Measurements from ENCODE around the gene SINHCAF.
"Not testable (repeated sequence)": the region's sequence is repeated elsewhere in the genome, so short reads cannot be mapped to it uniquely, and the experiment has no call there.

The SINHCAF gene

GRCh38 chr12:31259136-31259886, 66.6 kb downstream of the SINHCAF start:
- no peak for DNase-seq

- no peak for DNase-seq
Observed at GRCh38 chr12:31257784-31258183, 68.2 kb downstream of the SINHCAF start.

- not testable (repeated sequence) for DNase-seq
Observed at GRCh38 chr12:31251707-31252611, 74.0 kb downstream of the SINHCAF start.

- no peak for DNase-seq
Observed at GRCh38 chr12:31250179-31250578, 75.8 kb downstream of the SINHCAF start.

GRCh38 chr12:31249356-31249755, 76.6 kb downstream of the SINHCAF start:
- DNase-seq, result no peak

GRCh38 chr12:31248815-31249214, 77.1 kb downstream of the SINHCAF start:
- DNase-seq, result no peak

GRCh38 chr12:31248337-31248736, 77.6 kb downstream of the SINHCAF start:
- no peak for DNase-seq

GRCh38 chr12:31246470-31246850, 79.5 kb downstream of the SINHCAF start:
- no peak for DNase-seq

GRCh38 chr12:31245822-31246469, 80.0 kb downstream of the SINHCAF start:
- DNase-seq, result no peak

GRCh38 chr12:31242418-31242817, 83.5 kb downstream of the SINHCAF start:
- DNase-seq, result not testable (repeated sequence)

GRCh38 chr12:31238764-31239387, 87.1 kb downstream of the SINHCAF start:
- peak; percentile 71 for DNase-seq

- not testable (repeated sequence) for DNase-seq
Observed at GRCh38 chr12:31238333-31238732, 87.6 kb downstream of the SINHCAF start.

- no peak for DNase-seq
Observed at GRCh38 chr12:31236998-31237637, 88.8 kb downstream of the SINHCAF start.

GRCh38 chr12:31235868-31236395, 90.0 kb downstream of the SINHCAF start:
- no peak for DNase-seq

- DNase-seq, result peak; percentile 62
Observed at GRCh38 chr12:31234955-31235867, 90.7 kb downstream of the SINHCAF start.

- DNase-seq, result peak; percentile 8
Observed at GRCh38 chr12:31234053-31234840, 91.7 kb downstream of the SINHCAF start.

- DNase-seq, result no peak
Observed at GRCh38 chr12:31233061-31233730, 92.8 kb downstream of the SINHCAF start.

GRCh38 chr12:31232361-31232965, 93.5 kb downstream of the SINHCAF start:
- no peak for DNase-seq

All from NCI-H345 (cell line).